AG09319 (cell line): ENCODE data around the gene RB1.
"Not testable (repeated sequence)": the region's sequence is repeated elsewhere in the genome, so short reads cannot be mapped to it uniquely, and the experiment has no call there.

Source experiments
- DNase-seq: peaks from one replicate; pipeline ENCODE4 v3.0.0-alpha.2; 2010; ENCODE audit warnings: low read depth; ENCODE audit errors: extremely low read depth
- CTCF ChIP-seq: IDR thresholded peaks from 2 replicates; pipeline ENCODE4 v1.5.1; 2011; ENCODE audit warnings: low read depth, mild to moderate bottlenecking, inconsistent platforms, low read length, moderate library complexity

RB1 gene

DNA sequence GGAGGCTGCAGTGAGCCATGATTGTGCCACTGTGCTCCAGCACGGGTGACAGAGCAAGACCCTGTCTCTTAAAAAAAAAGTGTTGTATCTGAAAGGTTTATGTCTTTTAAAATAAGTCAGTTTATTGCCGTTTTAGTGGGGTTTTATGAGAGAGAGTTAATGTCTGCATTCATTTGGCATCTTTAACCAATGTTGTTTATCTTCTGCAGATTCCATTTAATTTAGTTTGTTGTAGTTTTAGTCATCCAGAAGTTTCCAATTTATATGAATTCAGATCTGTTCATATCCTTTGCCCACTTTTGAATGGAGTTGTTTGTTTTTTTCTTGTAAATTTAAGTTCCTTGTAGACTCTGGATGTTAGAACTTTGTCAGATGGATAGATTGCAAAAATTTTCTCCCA, 146.1 kb downstream of the RB1 start:
- no peak for DNase-seq
- no peak for TF ChIP-seq CTCF

DNA sequence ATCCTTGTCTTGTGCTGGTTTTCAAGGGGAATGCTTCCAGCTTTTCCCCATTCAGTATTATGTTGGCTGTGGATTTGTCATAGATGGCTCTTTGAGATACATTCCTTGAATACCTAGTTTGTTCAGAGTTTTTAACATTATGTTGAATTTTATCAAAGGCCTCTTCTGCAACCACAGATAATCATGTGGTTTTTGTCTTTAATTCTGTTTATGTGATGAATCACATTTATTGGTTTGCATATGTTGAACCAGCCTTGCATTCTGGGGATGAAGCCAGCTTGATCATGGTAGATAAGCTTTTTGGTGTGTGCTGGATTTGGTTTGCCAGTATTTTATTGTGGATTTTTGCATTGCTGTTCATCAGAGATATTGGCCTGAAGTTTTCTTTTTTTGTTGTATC, 147.6 kb downstream of the RB1 start:
- DNase-seq: not testable (repeated sequence)

- DNase-seq: no peak
- no peak for TF ChIP-seq CTCF
Observed at GRCh38 chr13:48456546-48456945, 153.0 kb downstream of the RB1 start.

DNA sequence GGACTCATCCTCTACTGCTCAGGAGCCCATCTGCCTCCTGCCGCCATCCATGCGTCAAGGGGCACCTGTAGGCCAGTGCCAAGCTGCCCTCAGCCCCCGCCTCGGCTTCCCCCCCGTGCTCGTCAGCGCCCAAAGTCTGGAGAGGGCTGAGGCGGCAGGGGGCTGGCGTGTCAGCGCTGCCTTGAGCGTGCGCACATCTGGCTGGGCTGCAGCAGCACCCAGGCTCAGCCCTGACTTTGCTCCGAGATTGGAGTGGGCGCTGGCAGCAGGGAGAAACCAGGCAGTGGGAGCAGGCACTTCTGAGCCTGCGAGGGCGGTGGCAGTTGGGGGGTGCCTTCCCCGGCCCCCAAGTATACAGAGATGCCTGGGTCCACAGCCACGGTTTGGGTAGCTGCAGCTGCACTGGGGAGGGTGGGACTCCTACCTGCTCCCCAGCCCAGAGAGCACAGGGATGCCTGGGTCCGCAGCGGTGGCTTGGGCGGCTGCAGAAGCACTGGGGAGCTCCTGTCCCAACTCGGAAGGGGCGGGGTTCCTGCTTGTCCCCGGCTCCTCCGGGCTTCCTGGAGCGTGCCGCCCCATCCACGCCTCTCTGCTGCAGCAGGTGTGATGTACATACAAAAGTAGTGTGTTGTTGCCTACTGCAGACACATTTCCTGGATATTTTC, 154.2 kb downstream of the RB1 start:
- no peak for DNase-seq
- no peak for TF ChIP-seq CTCF

DNA sequence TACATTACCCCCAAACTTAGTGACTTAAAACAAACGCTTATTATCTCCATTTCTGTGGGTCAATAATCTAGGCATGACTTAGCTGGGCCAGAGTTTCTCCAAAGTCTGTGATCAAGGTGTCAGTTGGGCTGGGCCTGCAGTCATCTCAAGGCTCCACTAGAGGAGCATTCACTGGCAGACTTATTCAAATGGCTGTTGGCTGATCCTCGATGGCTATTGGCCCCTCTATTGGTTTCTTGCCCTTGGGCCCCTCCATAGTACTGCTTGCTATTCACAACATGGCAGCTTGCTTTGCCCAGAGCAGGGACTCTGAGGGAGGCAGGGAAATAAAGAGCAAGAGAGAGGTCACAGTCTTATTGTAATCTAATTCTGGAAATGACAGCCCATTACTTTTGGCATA, 171.7 kb downstream of the RB1 start:
- no peak for TF ChIP-seq CTCF
- DNase-seq: no peak

GRCh38 chr13:48476215-48476614, 172.7 kb downstream of the RB1 start:
- DNase-seq: no peak
- TF ChIP-seq CTCF: no peak

DNA sequence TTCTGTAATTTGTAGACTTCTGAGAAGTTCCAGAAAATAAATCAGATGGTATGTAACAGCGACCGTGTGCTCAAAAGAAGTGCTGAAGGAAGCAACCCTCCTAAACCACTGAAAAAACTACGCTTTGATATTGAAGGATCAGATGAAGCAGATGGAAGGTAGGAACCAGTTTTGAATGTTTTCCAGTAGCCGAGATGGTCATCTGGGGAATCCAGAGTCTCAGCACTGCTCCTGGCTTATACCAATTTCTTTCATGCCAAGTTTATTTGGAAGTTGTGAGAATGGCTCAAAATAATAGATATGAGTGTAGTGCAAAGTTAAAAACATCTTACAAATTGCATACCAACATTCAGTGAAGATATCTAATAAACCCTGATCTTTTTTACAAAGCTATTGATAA, 173.1 kb downstream of the RB1 start:
- DNase-seq: no peak
- no peak for TF ChIP-seq CTCF

DNA sequence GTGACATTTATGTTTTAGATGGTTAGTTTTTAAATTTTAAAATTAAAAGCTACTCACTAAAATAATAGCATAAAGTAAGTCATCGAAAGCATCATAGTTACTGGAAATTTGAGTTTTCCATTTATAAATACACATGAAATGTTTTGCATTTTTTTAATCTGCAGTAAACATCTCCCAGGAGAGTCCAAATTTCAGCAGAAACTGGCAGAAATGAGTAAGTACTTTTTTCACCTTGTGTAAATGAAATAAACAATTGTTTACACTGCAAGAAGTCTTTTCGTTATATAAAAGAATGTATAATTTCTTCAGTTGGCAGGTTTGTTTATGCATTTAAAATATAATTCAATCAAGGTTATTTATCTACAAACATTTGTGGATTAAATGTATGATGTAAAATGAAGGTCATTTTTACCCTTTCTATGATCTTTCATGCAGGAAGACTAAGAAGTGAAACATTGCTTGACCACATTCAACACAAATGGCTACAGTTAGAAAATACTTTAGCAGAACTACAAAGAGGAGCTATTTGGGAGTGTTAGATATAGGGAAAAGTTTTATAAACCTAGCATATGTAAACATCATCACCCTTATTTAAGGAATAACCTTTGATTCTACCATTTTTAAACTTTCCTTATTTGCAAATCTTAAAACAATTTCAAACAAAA, 173.8 kb downstream of the RB1 start:
- DNase-seq: no peak

More for the DNA sequence above, 173.8 kb downstream of the RB1 start:
- TF ChIP-seq CTCF: no peak
